Breast epithelium (tissue), 4 donors: ENCODE data around the gene GSG1L2. TPM values are rescaled to one million over a fixed set of nuclear protein-coding genes. Genes with fewer than 3 reads are reported as not detected.

Experiments used
- DNase-seq, 2 donors: peaks; one replicate each; pipeline ENCODE4 v3.0.0-alpha.2; 2019; ENCODE audit warnings: low spot score in 2 of 2
- H3K27ac ChIP-seq, 2 donors: fragments of 200-600 bp; sonication (generic) in 1 of 2; one replicate each; pipeline ENCODE4 v1.5.1; 2016 to 2019; ENCODE audit warnings: mild to moderate bottlenecking in 1 of 2
- H3K27me3 ChIP-seq, 2 donors: fragments of 200-600 bp; sonication (generic) in 1 of 2; one replicate each; pipeline versions ENCODE4 v1.5.1 to v1.6.0; 2017 to 2019; ENCODE audit warnings: control low read depth in 1 of 2, mild to moderate bottlenecking in 1 of 2
- H3K36me3 ChIP-seq: fragments of 200-600 bp; one replicate; pipeline ENCODE4 v1.5.1; 2019
- H3K4me1 ChIP-seq, 2 donors: fragments of 200-600 bp; sonication (generic); one replicate each; pipeline ENCODE4 v1.5.1; 2016 to 2019; ENCODE audit warnings: control low read depth in 1 of 2
- H3K4me3 ChIP-seq, 3 donors: fragments of 200-600 bp; sonication (generic); 1 replicate in 2 of 3; 2 replicates in 1 of 3; pipeline ENCODE4 v1.5.1; 2016 to 2019; ENCODE audit warnings: mild to moderate bottlenecking in 3 of 3, moderate library complexity in 2 of 3
- H3K9me3 ChIP-seq, 2 donors: fragments of 200-600 bp; sonication (generic) in 1 of 2; one replicate each; pipeline ENCODE4 v1.5.1; 2016 to 2019; ENCODE audit warnings: control low read depth in 1 of 2
- POLR2A ChIP-seq: fragments of 450-650 bp; IDR thresholded peaks from one replicate; pipeline ENCODE4 v1.6.1; 2016; ENCODE audit warnings: antibody characterized with exemption, mild to moderate bottlenecking, moderate library complexity
- POLR2AphosphoS5 ChIP-seq, 3 donors: sonication (generic); formaldehyde crosslinking; IDR thresholded peaks; one replicate each; pipeline ENCODE4 v1.6.1; 2017; ENCODE audit warnings: antibody characterized with exemption in 3 of 3
- intact Hi-C: fragments of 100-400 bp; cut with DNase I; formaldehyde crosslinking; loops from one replicate; pipeline ENCODE4 v1.15.1; 2023; ENCODE audit warnings: low total_unique reads
- total RNA-seq, 3 donors: library from RNA; depleted of rRNA; stranded (reverse); fragments of >200 nt; gene quantifications; one replicate each; pipeline ENCODE4 v1.1.0, GENCODE V29; 2016
- TF ChIP-seq, protein P1 (sequence below), 3 donors: fragments of 450-650 bp; IDR thresholded peaks; one replicate each; pipeline ENCODE4 v1.5.1; 2016 to 2017; ENCODE audit warnings: antibody characterized with exemption in 3 of 3, mild to moderate bottlenecking in 3 of 3, moderate library complexity in 3 of 3

GSG1L2 gene
- total RNA-seq, 3 donors from 2014 or later, result not detected

DNA sequence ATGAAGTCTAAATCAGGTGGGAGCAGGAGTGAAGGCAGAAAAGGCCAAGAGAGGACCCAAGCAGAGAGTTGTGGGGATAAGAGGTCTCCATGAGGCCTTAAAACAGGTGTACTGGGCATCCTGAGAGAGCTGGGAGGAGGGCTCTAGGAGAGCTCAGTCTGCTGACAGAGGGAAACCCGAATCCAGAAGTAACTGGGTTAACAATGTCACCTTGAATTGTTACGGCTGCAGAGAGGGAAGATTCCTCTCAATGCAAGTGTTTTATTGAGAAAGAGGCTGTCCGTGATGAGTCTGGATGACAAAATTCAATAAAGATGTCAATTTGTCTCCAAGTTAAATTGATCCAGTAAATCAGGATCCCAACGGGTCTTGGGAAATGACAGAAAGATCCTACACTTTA lies 38.8 kb downstream of the GSG1L2 start:
- Histone ChIP-seq H3K27me3 (no peaks in the 10 kb centered on the region), H3K36me3 (no peaks in the 10 kb centered on the region), H3K4me1 (no peaks in the 10 kb centered on the region), H3K4me3 (no peak overlapping the region), H3K9me3 (no peaks in the 10 kb centered on the region), H3K27ac (no peak overlapping the region)
- intact Hi-C loops, result no loop called here
- TF ChIP-seq POLR2AphosphoS5 (IDR thresholded peaks at IDR 0.05), result no peak
- TF ChIP-seq, protein P1, sequence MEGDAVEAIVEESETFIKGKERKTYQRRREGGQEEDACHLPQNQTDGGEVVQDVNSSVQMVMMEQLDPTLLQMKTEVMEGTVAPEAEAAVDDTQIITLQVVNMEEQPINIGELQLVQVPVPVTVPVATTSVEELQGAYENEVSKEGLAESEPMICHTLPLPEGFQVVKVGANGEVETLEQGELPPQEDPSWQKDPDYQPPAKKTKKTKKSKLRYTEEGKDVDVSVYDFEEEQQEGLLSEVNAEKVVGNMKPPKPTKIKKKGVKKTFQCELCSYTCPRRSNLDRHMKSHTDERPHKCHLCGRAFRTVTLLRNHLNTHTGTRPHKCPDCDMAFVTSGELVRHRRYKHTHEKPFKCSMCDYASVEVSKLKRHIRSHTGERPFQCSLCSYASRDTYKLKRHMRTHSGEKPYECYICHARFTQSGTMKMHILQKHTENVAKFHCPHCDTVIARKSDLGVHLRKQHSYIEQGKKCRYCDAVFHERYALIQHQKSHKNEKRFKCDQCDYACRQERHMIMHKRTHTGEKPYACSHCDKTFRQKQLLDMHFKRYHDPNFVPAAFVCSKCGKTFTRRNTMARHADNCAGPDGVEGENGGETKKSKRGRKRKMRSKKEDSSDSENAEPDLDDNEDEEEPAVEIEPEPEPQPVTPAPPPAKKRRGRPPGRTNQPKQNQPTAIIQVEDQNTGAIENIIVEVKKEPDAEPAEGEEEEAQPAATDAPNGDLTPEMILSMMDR (IDR thresholded peaks at IDR 0.05), result no peak
- no peak for TF ChIP-seq POLR2A
- DNase-seq, result no peak

DNA sequence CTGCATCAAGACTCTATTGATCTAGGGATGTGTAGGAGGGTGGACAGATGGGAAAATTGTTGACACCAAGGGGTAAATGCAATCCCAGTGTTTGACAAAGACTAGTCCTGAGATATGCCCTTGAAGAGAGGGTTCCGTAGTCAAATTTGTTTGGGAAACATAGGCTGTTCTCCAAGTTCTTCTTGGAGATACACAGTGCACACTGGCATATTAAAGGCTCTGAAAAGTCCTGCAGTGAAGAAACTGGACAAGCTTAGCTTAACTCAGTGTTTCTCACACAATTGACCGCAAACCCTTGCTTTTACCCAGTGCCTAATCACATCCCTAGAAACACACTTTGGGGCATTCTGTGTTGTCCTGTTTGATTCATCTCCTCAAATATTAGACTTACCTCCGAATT lies 41.3 kb downstream of the GSG1L2 start:
- TF ChIP-seq, protein P1 (IDR thresholded peaks at IDR 0.05), result no peak
- TF ChIP-seq POLR2AphosphoS5 (IDR thresholded peaks at IDR 0.05), result no peak
- no peak for TF ChIP-seq POLR2A
- no peak overlapping the region for H3K4me3 ChIP-seq
- intact Hi-C loops, result no loop called here
- no peaks in the 10 kb centered on the region for H3K9me3 ChIP-seq
- DNase-seq, result no peak
- no peaks in the 10 kb centered on the region for H3K4me1 ChIP-seq
- no peaks in the 10 kb centered on the region for H3K27me3 ChIP-seq
- no peak overlapping the region for H3K27ac ChIP-seq
- H3K36me3 ChIP-seq, result no peaks in the 10 kb centered on the region

DNA sequence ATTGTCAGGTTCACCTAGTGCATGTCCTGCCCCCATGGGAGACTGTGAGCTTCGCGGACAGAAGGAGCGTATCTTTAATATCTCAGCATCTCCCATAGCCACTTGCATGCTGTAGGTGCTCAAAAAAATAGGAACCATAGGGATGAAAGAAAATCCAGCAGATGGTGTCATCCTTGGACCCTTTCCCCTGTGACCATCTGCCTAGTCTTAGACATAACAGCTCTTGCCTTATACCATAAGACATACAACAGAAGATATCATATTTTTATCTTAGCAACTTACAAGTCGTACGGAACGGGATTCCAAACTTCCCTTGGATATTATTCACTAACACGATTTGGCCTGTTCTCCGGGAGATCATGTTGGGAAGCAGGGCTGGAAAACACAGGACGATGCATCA lies 45.0 kb downstream of the GSG1L2 start:
- no peak overlapping the region for H3K27ac ChIP-seq
- DNase-seq, result no peak
- no peaks in the 10 kb centered on the region for H3K4me1 ChIP-seq
- H3K9me3 ChIP-seq, result no peaks in the 10 kb centered on the region
- TF ChIP-seq, protein P1 (IDR thresholded peaks at IDR 0.05), result no peak
- TF ChIP-seq POLR2A, result no peak
- no peak for TF ChIP-seq POLR2AphosphoS5 (IDR thresholded peaks at IDR 0.05)
- intact Hi-C loops, result no loop called here
- no peaks in the 10 kb centered on the region for H3K27me3 ChIP-seq
- H3K36me3 ChIP-seq, result no peaks in the 10 kb centered on the region
- H3K4me3 ChIP-seq, result no peak overlapping the region

DNA sequence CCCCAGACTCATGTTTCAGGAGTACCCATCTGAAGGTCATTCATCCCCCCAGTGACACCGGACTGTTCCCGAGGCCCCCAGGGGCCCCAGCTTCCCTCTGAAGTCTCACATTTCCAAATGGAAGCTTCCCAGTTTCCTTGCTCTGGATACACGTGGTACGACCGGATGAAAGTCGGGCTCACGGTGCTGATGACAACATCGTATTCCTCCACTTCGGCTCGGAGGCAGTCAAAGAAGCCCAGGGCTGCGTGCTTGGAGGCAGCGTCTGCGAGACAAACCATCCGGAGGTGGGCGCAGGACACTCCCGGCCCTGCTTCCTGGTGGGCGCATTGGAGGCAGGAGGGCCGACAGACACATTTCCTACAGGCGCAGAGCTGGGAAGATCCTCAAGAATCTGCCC lies 49.2 kb downstream of the GSG1L2 start:
- no peaks in the 10 kb centered on the region for H3K9me3 ChIP-seq
- DNase-seq, result no peak
- H3K27me3 ChIP-seq, result no peaks in the 10 kb centered on the region
- H3K27ac ChIP-seq, result no peak overlapping the region
- no peaks in the 10 kb centered on the region for H3K36me3 ChIP-seq
- TF ChIP-seq, protein P1 (IDR thresholded peaks at IDR 0.05), result no peak
- no peak for TF ChIP-seq POLR2A
- TF ChIP-seq POLR2AphosphoS5 (IDR thresholded peaks at IDR 0.05), result no peak
- intact Hi-C loops, result no loop called here
- H3K4me3 ChIP-seq, result no peak overlapping the region
- H3K4me1 ChIP-seq, result no peaks in the 10 kb centered on the region

DNA sequence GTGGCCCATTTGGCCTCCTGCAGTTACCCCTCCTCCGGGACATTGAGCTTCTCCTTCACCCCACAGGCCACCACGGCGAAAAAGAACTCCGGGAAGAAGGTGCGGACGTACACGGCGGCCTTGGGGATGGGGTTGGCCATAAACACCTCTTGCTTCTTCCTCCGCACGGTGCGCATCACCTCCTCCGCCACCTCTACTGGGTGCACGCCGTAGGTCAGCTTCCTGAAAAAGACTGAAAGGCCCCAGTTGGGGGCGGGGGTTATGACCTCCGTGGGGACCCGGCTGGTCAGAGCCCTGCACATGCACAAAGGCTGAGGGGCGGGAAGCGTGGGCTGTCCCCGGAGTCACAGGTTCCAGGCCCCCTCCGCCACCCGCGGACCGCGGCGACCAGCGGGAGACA lies 50.4 kb downstream of the GSG1L2 start:
- Histone ChIP-seq H3K36me3 (no peaks in the 10 kb centered on the region), H3K27ac (no peak overlapping the region), H3K4me1 (no peaks in the 10 kb centered on the region), H3K4me3 (no peak overlapping the region), H3K27me3 (no peaks in the 10 kb centered on the region), H3K9me3 (no peaks in the 10 kb centered on the region)
- TF ChIP-seq, protein P1 (IDR thresholded peaks at IDR 0.05), result no peak
- TF ChIP-seq POLR2A, result no peak
- TF ChIP-seq POLR2AphosphoS5 (IDR thresholded peaks at IDR 0.05), result no peak
- intact Hi-C loops, result no loop called here
- no peak for DNase-seq
